Kidney capillary endothelial cell (primary cell): ENCODE data around the gene LUZP4.
"Not testable (repeated sequence)": the region's sequence is repeated elsewhere in the genome, so short reads cannot be mapped to it uniquely, and the experiment has no call there.

ENCODE experiments used
- DNase-seq: peaks from one replicate; pipeline ENCODE4 v3.0.0-alpha.2; 2018; ENCODE audit warnings: low spot score

The LUZP4 gene

GRCh38 chrX:115337491-115338144 is 48.1 kb downstream of the LUZP4 start:
- DNase-seq: no peak

DNA sequence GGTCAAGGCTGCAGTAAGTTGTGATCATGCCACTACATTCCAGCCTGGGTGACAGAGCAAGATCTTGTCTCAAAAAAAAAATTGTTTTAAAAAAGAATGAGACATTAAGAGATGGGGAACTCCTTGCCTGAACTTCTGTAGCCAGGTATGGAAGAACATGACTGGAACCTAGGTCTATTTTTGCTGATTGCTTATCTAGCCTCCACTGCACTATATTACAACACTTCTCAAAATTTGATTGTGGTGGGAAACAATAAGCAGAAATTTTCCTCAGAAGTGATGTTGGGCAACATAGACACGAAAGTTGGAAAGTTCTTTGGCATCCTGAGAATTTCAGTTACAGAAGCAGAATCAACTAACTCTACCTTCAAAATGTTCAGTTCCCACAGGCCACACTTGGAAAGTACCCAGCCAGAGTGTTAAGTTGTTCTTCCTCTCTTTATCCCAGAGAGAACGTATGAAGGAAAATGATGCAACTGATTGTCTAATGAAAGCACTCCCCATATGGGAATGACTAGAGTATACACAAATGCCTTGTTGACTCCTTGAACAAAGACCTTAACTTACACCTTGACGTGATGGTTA is 50.0 kb downstream of the LUZP4 start:
- DNase-seq: no peak

- no peak for DNase-seq
Observed at GRCh38 chrX:115341421-115341820, 51.9 kb downstream of the LUZP4 start.

DNA sequence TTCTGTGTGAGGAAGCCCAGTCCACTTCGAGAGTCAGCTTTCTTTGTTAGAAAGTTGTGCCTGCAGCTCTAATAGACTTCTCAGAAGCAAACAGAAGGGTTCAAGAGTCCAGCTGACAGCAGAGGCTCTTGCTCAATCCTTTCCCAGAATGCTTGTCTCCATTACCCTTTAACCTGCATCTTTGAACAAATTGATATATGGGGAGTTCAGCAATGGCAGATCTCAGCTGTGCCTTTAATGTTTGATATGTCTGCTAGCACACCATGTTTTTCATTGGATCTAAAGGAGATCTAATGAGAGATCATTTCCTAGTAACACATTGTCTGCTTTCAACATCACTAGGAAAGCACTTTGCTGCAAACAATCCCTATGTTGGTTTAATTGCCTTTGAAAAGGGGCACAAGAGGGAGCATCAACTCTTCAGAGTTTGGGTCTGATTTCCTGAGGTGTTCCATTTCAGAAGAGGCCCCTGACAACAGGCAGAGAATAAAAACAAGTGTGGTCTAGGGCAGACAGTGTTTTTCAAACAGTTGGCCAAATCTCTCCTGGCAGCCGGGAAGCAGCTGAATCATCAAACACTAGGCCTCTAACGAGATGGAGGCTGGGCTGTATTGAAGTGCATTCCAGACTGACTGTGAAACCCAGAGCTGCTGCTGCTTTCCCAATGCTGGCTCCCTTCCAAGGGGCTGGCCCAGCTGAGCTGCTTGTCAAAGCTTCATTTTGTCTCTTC is 55.5 kb downstream of the LUZP4 start:
- DNase-seq: peak; percentile 72

DNA sequence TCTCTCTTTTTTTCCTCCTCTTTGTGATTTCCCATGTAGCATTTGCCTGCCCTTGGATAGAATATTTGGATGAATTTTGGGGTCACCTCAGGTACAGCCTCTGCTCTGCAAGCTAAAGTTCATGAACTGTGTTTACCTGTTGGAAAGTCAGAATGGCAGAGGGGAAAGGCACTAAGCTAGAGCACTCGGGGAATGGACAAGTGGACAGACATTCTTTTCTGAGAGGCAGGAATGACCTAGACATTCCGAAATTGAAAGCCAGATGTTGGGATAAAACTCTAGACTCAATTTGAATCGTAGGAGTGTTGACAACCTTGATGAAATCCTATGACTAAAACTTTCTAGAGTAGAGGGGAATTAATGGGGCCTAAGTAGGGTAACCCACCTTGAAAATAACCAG is 56.1 kb downstream of the LUZP4 start:
- no peak for DNase-seq

- not testable (repeated sequence) for DNase-seq
Observed at GRCh38 chrX:115346738-115347137, 57.2 kb downstream of the LUZP4 start.

DNA sequence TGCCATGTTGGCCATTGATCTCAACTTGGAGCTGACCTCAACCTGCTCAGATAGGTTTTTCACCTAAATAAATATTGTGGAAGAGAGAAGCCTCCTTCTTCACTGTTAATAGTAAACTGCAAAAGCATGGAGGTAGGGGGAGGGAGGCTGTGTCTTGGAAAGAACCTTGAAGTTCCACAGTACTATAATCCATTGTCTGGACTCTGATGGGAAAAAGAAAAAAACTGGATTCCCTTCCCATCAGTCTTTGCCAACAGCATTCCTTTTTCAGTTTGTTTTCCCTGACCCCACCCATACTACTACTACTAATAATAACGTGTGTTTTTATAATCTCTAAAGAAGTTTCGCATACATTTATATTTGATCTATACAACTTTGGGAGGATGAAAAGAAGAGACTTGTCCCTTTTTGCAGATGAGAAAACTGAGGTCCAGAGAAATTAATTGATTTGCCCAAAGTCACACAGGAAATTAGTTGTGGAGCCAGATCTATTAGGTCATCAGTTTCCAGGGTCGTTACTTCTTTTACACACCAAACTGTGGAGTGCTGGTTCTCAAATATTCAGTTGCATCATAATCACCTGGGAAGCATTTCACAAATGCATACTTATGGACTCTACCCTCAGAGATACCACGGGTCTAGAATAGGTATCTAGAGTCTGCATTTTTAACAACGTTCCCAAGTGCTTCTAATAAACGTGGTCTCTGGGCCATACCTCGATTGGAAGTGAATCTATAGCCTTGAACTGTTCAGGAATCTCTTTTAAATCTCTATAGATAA is 59.1 kb downstream of the LUZP4 start:
- DNase-seq: no peak

GRCh38 chrX:115350711-115351381 is 61.3 kb downstream of the LUZP4 start:
- DNase-seq: no peak

- no peak for DNase-seq
Observed at GRCh38 chrX:115356369-115356768, 66.9 kb downstream of the LUZP4 start.
